Measurements from ENCODE around the gene MVP.

- TF ChIP-seq ZNF384 (IDR thresholded peaks at IDR 0.05) (no peak), FOXA1 (IDR thresholded peaks at IDR 0.05) (no peak), TARDBP (IDR thresholded peaks at IDR 0.05) (no peak), PKNOX1 (IDR thresholded peaks at IDR 0.05) (no peak), ARNT (IDR thresholded peaks at IDR 0.05) (no peak), SUZ12 (IDR thresholded peaks at IDR 0.05) (no peak), NFRKB (IDR thresholded peaks at IDR 0.05) (no peak)
Measured at GRCh38 chr16:29850998-29851397, 30.7 kb downstream of the MVP start.

Data from HEK293T (cell line).